WTC11 (cell line): ENCODE measurements around the gene ANKRD33B.
"Not testable (repeated sequence)": the region's sequence is repeated elsewhere in the genome, so short reads cannot be mapped to it uniquely, and the experiment has no call there.

ENCODE experiments used
- CREB1 ChIP-seq: sonication (generic); formaldehyde crosslinking; IDR thresholded peaks from 2 replicates; pipeline ENCODE4 v1.8.0; 2023; ENCODE audit warnings: mild to moderate bottlenecking, missing genetic modification reagents
- KAT7 ChIP-seq: sonication (generic); formaldehyde crosslinking; IDR thresholded peaks from 2 replicates; pipeline ENCODE4 v1.8.1; 2023; ENCODE audit warnings: missing genetic modification reagents, mild to moderate bottlenecking, borderline replicate concordance
- NR2C2 ChIP-seq: sonication (generic); formaldehyde crosslinking; IDR thresholded peaks from 2 replicates; pipeline ENCODE4 v1.8.0; 2022; ENCODE audit warnings: mild to moderate bottlenecking, missing genetic modification reagents
- ZBTB21 ChIP-seq: sonication (generic); formaldehyde crosslinking; IDR thresholded peaks from 2 replicates; pipeline ENCODE4 v1.8.1; 2023; ENCODE audit warnings: mild to moderate bottlenecking, missing genetic modification reagents, borderline replicate concordance
- ZNF396 ChIP-seq: fragments of 250-450 bp; sonication (Bioruptor Pico); IDR thresholded peaks from 2 replicates; pipeline ENCODE4 v1.8.0; 2021; ENCODE audit warnings: mild to moderate bottlenecking, moderate library complexity, borderline replicate concordance
- TF ChIP-seq, protein P1 (sequence below): fragments of 200-600 bp; IDR thresholded peaks from 2 replicates; pipeline ENCODE4 v1.8.0; 2022; ENCODE audit warnings: antibody characterized with exemption
- TF ChIP-seq, protein P2 (sequence below): sonication (generic); formaldehyde crosslinking; IDR thresholded peaks from 2 replicates; pipeline ENCODE4 v1.8.0; 2022; ENCODE audit warnings: mild to moderate bottlenecking, missing genetic modification reagents
- TF ChIP-seq, protein P3 (sequence below): sonication (generic); formaldehyde crosslinking; IDR thresholded peaks from 2 replicates; pipeline ENCODE4 v1.8.0; 2022; ENCODE audit warnings: missing genetic modification reagents
- TF ChIP-seq, protein P4 (sequence below): fragments of 250-450 bp; sonication (Bioruptor Pico); IDR thresholded peaks from 2 replicates; pipeline ENCODE4 v2.1.2; 2022; ENCODE audit warnings: mild to moderate bottlenecking, moderate library complexity
- TF ChIP-seq, protein P5 (sequence below): sonication (generic); formaldehyde crosslinking; IDR thresholded peaks from 2 replicates; pipeline ENCODE4 v1.8.0; 2022; ENCODE audit warnings: mild to moderate bottlenecking, missing genetic modification reagents
- TF ChIP-seq, protein P6 (sequence below): sonication (generic); formaldehyde crosslinking; conservative IDR thresholded peaks from 2 replicates; pipeline ENCODE4 v1.8.1; 2022; ENCODE audit warnings: mild to moderate bottlenecking, missing genetic modification reagents
- TF ChIP-seq, protein P7 (sequence below): sonication (generic); formaldehyde crosslinking; IDR thresholded peaks from 2 replicates; pipeline ENCODE4 v1.8.1; 2022; ENCODE audit warnings: low read depth, missing genetic modification reagents, borderline replicate concordance

DNA sequence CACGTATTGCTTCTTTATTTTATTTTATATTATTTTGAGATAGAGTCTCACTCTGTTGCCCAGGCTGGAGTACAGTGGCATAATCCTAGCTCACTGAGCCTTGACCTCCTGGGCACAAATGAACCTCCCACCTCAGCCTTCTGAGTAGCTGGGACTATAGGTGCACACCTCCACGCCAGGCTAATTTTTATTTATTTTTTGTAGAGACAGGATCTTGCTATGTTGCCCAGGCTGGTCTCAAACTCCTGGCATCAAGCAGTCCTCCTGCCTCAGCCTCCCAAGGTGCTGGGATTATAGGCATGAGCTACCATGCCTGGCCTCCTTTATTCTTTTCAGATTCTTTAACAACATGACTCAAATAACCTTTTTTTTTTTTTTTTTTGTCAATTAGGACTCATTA is 6.7 kb downstream of the ANKRD33B start:
- TF ChIP-seq, protein P1, sequence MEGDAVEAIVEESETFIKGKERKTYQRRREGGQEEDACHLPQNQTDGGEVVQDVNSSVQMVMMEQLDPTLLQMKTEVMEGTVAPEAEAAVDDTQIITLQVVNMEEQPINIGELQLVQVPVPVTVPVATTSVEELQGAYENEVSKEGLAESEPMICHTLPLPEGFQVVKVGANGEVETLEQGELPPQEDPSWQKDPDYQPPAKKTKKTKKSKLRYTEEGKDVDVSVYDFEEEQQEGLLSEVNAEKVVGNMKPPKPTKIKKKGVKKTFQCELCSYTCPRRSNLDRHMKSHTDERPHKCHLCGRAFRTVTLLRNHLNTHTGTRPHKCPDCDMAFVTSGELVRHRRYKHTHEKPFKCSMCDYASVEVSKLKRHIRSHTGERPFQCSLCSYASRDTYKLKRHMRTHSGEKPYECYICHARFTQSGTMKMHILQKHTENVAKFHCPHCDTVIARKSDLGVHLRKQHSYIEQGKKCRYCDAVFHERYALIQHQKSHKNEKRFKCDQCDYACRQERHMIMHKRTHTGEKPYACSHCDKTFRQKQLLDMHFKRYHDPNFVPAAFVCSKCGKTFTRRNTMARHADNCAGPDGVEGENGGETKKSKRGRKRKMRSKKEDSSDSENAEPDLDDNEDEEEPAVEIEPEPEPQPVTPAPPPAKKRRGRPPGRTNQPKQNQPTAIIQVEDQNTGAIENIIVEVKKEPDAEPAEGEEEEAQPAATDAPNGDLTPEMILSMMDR: not testable (repeated sequence)
- TF ChIP-seq ZBTB21 (CRISPR knock-in tag); ZNF396; NR2C2 (CRISPR knock-in tag); KAT7 (CRISPR knock-in tag); CREB1 (CRISPR knock-in tag): not testable (repeated sequence)
- TF ChIP-seq, protein P2, sequence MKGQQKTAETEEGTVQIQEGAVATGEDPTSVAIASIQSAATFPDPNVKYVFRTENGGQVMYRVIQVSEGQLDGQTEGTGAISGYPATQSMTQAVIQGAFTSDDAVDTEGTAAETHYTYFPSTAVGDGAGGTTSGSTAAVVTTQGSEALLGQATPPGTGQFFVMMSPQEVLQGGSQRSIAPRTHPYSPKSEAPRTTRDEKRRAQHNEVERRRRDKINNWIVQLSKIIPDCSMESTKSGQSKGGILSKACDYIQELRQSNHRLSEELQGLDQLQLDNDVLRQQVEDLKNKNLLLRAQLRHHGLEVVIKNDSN (CRISPR knock-in tag): not testable (repeated sequence)
- TF ChIP-seq, protein P3, sequence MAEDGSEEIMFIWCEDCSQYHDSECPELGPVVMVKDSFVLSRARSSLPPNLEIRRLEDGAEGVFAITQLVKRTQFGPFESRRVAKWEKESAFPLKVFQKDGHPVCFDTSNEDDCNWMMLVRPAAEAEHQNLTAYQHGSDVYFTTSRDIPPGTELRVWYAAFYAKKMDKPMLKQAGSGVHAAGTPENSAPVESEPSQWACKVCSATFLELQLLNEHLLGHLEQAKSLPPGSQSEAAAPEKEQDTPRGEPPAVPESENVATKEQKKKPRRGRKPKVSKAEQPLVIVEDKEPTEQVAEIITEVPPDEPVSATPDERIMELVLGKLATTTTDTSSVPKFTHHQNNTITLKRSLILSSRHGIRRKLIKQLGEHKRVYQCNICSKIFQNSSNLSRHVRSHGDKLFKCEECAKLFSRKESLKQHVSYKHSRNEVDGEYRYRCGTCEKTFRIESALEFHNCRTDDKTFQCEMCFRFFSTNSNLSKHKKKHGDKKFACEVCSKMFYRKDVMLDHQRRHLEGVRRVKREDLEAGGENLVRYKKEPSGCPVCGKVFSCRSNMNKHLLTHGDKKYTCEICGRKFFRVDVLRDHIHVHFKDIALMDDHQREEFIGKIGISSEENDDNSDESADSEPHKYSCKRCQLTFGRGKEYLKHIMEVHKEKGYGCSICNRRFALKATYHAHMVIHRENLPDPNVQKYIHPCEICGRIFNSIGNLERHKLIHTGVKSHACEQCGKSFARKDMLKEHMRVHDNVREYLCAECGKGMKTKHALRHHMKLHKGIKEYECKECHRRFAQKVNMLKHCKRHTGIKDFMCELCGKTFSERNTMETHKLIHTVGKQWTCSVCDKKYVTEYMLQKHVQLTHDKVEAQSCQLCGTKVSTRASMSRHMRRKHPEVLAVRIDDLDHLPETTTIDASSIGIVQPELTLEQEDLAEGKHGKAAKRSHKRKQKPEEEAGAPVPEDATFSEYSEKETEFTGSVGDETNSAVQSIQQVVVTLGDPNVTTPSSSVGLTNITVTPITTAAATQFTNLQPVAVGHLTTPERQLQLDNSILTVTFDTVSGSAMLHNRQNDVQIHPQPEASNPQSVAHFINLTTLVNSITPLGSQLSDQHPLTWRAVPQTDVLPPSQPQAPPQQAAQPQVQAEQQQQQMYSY (CRISPR knock-in tag): not testable (repeated sequence)
- TF ChIP-seq, protein P4, sequence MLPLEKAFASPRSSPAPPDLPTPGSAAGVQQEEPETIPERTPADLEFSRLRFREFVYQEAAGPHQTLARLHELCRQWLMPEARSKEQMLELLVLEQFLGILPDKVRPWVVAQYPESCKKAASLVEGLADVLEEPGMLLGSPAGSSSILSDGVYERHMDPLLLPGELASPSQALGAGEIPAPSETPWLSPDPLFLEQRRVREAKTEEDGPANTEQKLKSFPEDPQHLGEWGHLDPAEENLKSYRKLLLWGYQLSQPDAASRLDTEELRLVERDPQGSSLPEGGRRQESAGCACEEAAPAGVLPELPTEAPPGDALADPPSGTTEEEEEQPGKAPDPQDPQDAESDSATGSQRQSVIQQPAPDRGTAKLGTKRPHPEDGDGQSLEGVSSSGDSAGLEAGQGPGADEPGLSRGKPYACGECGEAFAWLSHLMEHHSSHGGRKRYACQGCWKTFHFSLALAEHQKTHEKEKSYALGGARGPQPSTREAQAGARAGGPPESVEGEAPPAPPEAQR (CRISPR knock-in tag): not testable (repeated sequence)
- TF ChIP-seq, protein P5, sequence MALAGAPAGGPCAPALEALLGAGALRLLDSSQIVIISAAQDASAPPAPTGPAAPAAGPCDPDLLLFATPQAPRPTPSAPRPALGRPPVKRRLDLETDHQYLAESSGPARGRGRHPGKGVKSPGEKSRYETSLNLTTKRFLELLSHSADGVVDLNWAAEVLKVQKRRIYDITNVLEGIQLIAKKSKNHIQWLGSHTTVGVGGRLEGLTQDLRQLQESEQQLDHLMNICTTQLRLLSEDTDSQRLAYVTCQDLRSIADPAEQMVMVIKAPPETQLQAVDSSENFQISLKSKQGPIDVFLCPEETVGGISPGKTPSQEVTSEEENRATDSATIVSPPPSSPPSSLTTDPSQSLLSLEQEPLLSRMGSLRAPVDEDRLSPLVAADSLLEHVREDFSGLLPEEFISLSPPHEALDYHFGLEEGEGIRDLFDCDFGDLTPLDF (CRISPR knock-in tag): not testable (repeated sequence)
- TF ChIP-seq, protein P6, sequence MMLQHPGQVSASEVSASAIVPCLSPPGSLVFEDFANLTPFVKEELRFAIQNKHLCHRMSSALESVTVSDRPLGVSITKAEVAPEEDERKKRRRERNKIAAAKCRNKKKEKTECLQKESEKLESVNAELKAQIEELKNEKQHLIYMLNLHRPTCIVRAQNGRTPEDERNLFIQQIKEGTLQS (CRISPR knock-in tag): not testable (repeated sequence)
- TF ChIP-seq, protein P7, sequence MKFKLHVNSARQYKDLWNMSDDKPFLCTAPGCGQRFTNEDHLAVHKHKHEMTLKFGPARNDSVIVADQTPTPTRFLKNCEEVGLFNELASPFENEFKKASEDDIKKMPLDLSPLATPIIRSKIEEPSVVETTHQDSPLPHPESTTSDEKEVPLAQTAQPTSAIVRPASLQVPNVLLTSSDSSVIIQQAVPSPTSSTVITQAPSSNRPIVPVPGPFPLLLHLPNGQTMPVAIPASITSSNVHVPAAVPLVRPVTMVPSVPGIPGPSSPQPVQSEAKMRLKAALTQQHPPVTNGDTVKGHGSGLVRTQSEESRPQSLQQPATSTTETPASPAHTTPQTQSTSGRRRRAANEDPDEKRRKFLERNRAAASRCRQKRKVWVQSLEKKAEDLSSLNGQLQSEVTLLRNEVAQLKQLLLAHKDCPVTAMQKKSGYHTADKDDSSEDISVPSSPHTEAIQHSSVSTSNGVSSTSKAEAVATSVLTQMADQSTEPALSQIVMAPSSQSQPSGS (CRISPR knock-in tag): not testable (repeated sequence)
